PFSK-1 (cell line): ENCODE data around the gene PIK3R5.

ENCODE experiments used
- POLR2AphosphoS5 ChIP-seq: IDR thresholded peaks from 2 replicates; pipeline ENCODE4 v1.6.1; 2012; ENCODE audit warnings: low read depth, mild to moderate bottlenecking, control low read depth, low read length, moderate library complexity
- SIN3A ChIP-seq: IDR thresholded peaks from 2 replicates; pipeline ENCODE4 v1.6.1; 2012; ENCODE audit warnings: mild to moderate bottlenecking, low read length, moderate library complexity, borderline replicate concordance; ENCODE audit not compliant: insufficient read depth
- TF ChIP-seq, protein P1 (sequence below), 2 experiments: IDR thresholded peaks; 2 replicates each; pipeline versions ENCODE4 v1.6.1 to v1.8.0; 2011 to 2012; ENCODE audit warnings: low read depth in 2 of 2, low read length in 2 of 2, control low read depth in 1 of 2, inconsistent platforms in 1 of 2, mild to moderate bottlenecking in 1 of 2, moderate library complexity in 1 of 2; ENCODE audit not compliant: insufficient read depth in 1 of 2

DNA sequence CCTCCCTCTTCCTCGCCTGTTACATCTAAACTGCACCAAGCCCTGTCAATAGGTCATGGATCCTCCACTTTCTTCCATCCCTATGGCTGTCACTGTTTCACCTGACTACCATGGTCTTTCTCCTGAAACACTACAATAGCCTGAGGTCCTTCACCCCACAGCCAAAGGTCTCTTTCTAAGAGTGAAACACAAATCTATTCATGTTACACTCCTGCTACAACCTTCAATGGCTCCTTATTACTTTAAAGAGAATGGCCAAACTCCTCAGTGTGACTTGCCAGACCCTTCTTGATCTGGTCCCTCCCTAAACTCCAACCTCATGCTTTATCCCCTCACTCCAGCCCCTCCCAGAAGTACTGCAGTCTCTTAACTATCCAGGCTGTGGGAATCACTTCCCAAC is 97.4 kb downstream of the PIK3R5 start:
- no peak for TF ChIP-seq POLR2AphosphoS5
- TF ChIP-seq, protein P1, sequence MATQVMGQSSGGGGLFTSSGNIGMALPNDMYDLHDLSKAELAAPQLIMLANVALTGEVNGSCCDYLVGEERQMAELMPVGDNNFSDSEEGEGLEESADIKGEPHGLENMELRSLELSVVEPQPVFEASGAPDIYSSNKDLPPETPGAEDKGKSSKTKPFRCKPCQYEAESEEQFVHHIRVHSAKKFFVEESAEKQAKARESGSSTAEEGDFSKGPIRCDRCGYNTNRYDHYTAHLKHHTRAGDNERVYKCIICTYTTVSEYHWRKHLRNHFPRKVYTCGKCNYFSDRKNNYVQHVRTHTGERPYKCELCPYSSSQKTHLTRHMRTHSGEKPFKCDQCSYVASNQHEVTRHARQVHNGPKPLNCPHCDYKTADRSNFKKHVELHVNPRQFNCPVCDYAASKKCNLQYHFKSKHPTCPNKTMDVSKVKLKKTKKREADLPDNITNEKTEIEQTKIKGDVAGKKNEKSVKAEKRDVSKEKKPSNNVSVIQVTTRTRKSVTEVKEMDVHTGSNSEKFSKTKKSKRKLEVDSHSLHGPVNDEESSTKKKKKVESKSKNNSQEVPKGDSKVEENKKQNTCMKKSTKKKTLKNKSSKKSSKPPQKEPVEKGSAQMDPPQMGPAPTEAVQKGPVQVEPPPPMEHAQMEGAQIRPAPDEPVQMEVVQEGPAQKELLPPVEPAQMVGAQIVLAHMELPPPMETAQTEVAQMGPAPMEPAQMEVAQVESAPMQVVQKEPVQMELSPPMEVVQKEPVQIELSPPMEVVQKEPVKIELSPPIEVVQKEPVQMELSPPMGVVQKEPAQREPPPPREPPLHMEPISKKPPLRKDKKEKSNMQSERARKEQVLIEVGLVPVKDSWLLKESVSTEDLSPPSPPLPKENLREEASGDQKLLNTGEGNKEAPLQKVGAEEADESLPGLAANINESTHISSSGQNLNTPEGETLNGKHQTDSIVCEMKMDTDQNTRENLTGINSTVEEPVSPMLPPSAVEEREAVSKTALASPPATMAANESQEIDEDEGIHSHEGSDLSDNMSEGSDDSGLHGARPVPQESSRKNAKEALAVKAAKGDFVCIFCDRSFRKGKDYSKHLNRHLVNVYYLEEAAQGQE (IDR thresholded peaks at IDR 0.05; ENCODE audit: insufficient read depth in 1 of 2, low read depth in 2 of 2, low read length in 2 of 2), result no peak
- TF ChIP-seq SIN3A, result no peak
